Measurements from ENCODE around the gene NEXN. TPM values are rescaled to one million over a fixed set of nuclear protein-coding genes. Genes with fewer than 3 reads are reported as not detected.

Gene NEXN
- total RNA-seq, 1 experiment from 2014 or later, result 0.92 TPM

GRCh38 chr1:77983997-77984355 lies 95.6 kb downstream of the NEXN start:
- no peaks in the 10 kb centered on the region; the same call in 1 of the 2 replicates for H3K9me2 ChIP-seq (ENCODE audit: insufficient read depth)
- ChIA-PET POLR2A (ENCODE audit: unreplicated experiment) (no interaction called here), CTCF (no interaction called here)
- H3F3A ChIP-seq (ENCODE audit: insufficient read depth, low read depth), result peaks cover 8% of the 10 kb centered on the region; the same call in 1 of the 2 replicates
- H3K36me3 ChIP-seq (ENCODE audit: low read depth), result peaks cover 13% of the 10 kb centered on the region
- H3K4me2 ChIP-seq, result no peak overlapping the region
- intact Hi-C loops (cut with micrococcal nuclease; ENCODE audit: unreplicated experiment), result no loop called here
- H4K20me1 ChIP-seq (ENCODE audit: insufficient read depth), result no peaks in the 10 kb centered on the region; the same call in 1 of the 2 replicates
- peaks cover 11% of the 10 kb centered on the region for H3K4me1 ChIP-seq (replicated peaks; ENCODE audit: insufficient read depth)
- H2AFZ ChIP-seq, result no peak overlapping the region
- H3K27me3 ChIP-seq (ENCODE audit: insufficient read depth, low read depth), result no peaks in the 10 kb centered on the region
- no peak for TF ChIP-seq EZH2 (IDR thresholded peaks at IDR 0.05; ENCODE audit: low read depth)
- TF ChIP-seq, protein P1, sequence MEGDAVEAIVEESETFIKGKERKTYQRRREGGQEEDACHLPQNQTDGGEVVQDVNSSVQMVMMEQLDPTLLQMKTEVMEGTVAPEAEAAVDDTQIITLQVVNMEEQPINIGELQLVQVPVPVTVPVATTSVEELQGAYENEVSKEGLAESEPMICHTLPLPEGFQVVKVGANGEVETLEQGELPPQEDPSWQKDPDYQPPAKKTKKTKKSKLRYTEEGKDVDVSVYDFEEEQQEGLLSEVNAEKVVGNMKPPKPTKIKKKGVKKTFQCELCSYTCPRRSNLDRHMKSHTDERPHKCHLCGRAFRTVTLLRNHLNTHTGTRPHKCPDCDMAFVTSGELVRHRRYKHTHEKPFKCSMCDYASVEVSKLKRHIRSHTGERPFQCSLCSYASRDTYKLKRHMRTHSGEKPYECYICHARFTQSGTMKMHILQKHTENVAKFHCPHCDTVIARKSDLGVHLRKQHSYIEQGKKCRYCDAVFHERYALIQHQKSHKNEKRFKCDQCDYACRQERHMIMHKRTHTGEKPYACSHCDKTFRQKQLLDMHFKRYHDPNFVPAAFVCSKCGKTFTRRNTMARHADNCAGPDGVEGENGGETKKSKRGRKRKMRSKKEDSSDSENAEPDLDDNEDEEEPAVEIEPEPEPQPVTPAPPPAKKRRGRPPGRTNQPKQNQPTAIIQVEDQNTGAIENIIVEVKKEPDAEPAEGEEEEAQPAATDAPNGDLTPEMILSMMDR (conservative IDR thresholded peaks at IDR 0.05), result no peak
- BruUV-seq (replicated peaks), result no TSS peak
- H3K79me2 ChIP-seq (ENCODE audit: low read depth), result peaks cover 46% of the 10 kb centered on the region
- H3K27ac ChIP-seq, result no peak overlapping the region
- H3K4me3 ChIP-seq, result no peak overlapping the region
- no peak for DNase-seq
- H3K9me3 ChIP-seq (ENCODE audit: insufficient read depth, low read depth), result no peaks in the 10 kb centered on the region

DNA sequence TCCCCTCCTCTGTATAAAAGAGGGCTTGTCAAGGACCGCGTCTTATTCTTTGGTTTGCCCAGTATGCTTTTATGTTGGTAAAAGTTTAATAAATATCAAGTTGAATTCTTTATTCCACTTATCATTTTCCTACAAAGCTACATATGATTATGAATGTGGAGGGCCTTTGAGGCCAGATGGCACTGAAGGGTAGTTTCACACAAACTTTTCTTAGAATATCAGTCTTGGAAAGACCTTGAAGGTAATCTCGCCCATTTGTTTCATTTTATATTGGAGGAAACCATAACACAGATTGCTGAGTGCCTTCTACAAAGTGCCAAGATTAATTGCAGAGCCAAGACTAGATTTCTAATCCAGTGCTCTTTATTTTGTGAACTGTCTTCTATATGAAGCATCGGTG lies 96.2 kb downstream of the NEXN start:
- H3K27me3 ChIP-seq (ENCODE audit: insufficient read depth, low read depth), result no peaks in the 10 kb centered on the region
- peaks cover 3% of the 10 kb centered on the region; the same call in 1 of the 2 replicates for H3F3A ChIP-seq (ENCODE audit: insufficient read depth, low read depth)
- H3K4me3 ChIP-seq, result no peak overlapping the region
- no peaks in the 10 kb centered on the region; the same call in 1 of the 2 replicates for H3K9me2 ChIP-seq (ENCODE audit: insufficient read depth)
- no peak for TF ChIP-seq EZH2 (IDR thresholded peaks at IDR 0.05; ENCODE audit: low read depth)
- TF ChIP-seq, protein P1 (conservative IDR thresholded peaks at IDR 0.05), result no peak
- H3K79me2 ChIP-seq (ENCODE audit: low read depth), result peaks cover 50% of the 10 kb centered on the region
- intact Hi-C loops (cut with micrococcal nuclease; ENCODE audit: unreplicated experiment), result no loop called here
- no peaks in the 10 kb centered on the region for H3K9me3 ChIP-seq (ENCODE audit: insufficient read depth, low read depth)
- H3K36me3 ChIP-seq (ENCODE audit: low read depth), result peaks cover 13% of the 10 kb centered on the region
- BruUV-seq (replicated peaks), result no TSS peak
- no peaks in the 10 kb centered on the region; the same call in 1 of the 2 replicates for H4K20me1 ChIP-seq (ENCODE audit: insufficient read depth)
- DNase-seq, result no peak
- no peak overlapping the region for H3K4me2 ChIP-seq
- no peak overlapping the region for H3K27ac ChIP-seq
- CTCF ChIA-PET, result no interaction called here
- no peak overlapping the region for H2AFZ ChIP-seq
- peaks cover 11% of the 10 kb centered on the region for H3K4me1 ChIP-seq (replicated peaks; ENCODE audit: insufficient read depth)
- POLR2A ChIA-PET (ENCODE audit: unreplicated experiment), result no interaction called here

- ChIA-PET POLR2A (ENCODE audit: unreplicated experiment) (no interaction called here), CTCF (no interaction called here)
- Histone ChIP-seq H3K4me3 (no peak overlapping the region), H3K9me2 (ENCODE audit: insufficient read depth) (no peaks in the 10 kb centered on the region; the same call in 1 of the 2 replicates), H3K36me3 (ENCODE audit: low read depth) (peaks cover 13% of the 10 kb centered on the region), H3K4me1 (replicated peaks; ENCODE audit: insufficient read depth) (0 out of 2 replicates have a peak, but pooled peaks cover 5% of the 10 kb centered on the region), H4K20me1 (ENCODE audit: insufficient read depth) (no peaks in the 10 kb centered on the region; the same call in 1 of the 2 replicates), H3F3A (ENCODE audit: insufficient read depth, low read depth) (no peaks in the 10 kb centered on the region; the same call in 1 of the 2 replicates), H2AFZ (no peak overlapping the region), H3K9me3 (ENCODE audit: insufficient read depth, low read depth) (no peaks in the 10 kb centered on the region), H3K4me2 (no peak overlapping the region), H3K27me3 (ENCODE audit: insufficient read depth, low read depth) (no peaks in the 10 kb centered on the region), H3K79me2 (ENCODE audit: low read depth) (peaks cover 34% of the 10 kb centered on the region), H3K27ac (no peak overlapping the region)
- DNase-seq, result no peak
- intact Hi-C loops (cut with micrococcal nuclease; ENCODE audit: unreplicated experiment), result no loop called here
- no TSS peak for BruUV-seq (replicated peaks)
- TF ChIP-seq, protein P1 (conservative IDR thresholded peaks at IDR 0.05), result no peak
- no peak for TF ChIP-seq EZH2 (IDR thresholded peaks at IDR 0.05; ENCODE audit: low read depth)
Observed at GRCh38 chr1:77986810-77987209, 98.4 kb downstream of the NEXN start.

All from PC-9 (cell line).